Tibial nerve (tissue), 4 donors: ENCODE measurements around the gene SOWAHB.

Experiments
- CTCF ChIP-seq, 5 experiments: fragments of 200-600 bp in 3 of 5; fragments of 450-650 bp in 2 of 5; sonication (generic) in 3 of 5; IDR thresholded peaks; one replicate each; pipeline ENCODE4 v1.5.1; 2016 to 2019; ENCODE audit warnings: antibody characterized with exemption in 5 of 5, mild to moderate bottlenecking in 3 of 5, moderate library complexity in 2 of 5
- EP300 ChIP-seq, 2 donors: sonication (generic); formaldehyde crosslinking; IDR thresholded peaks; one replicate each; pipeline ENCODE4 v1.6.1; 2017; ENCODE audit warnings: antibody characterized with exemption in 2 of 2, mild to moderate bottlenecking in 1 of 2
- POLR2A ChIP-seq, 2 donors: fragments of 450-650 bp; IDR thresholded peaks; one replicate each; pipeline ENCODE4 v1.6.1; 2017; ENCODE audit warnings: antibody characterized with exemption in 2 of 2, mild to moderate bottlenecking in 2 of 2, moderate library complexity in 2 of 2

GRCh38 chr4:76857074-76857409 is 40.9 kb downstream of the SOWAHB start:
- no peak for TF ChIP-seq EP300 (IDR thresholded peaks at IDR 0.05)
- no peak for TF ChIP-seq CTCF (IDR thresholded peaks at IDR 0.05)
- TF ChIP-seq POLR2A (IDR thresholded peaks at IDR 0.05) = no peak
